Spinal cord (tissue), 10 donors: ENCODE data around the gene UCK2. TPM values are rescaled to one million over a fixed set of nuclear protein-coding genes. Genes with fewer than 3 reads are reported as not detected.

ENCODE experiments used
- DNase-seq, 6 donors: peaks; one replicate each; pipeline versions ENCODE4 v3.0.0 to v3.0.0-alpha.2; 2013 to 2015; ENCODE audit warnings: low spot score in 6 of 6, low read depth in 4 of 6
- H3K27ac ChIP-seq: one replicate; pipeline ENCODE4 v1.5.1; 2013; ENCODE audit warnings: low read depth, low read length, control low read depth
- H3K27me3 ChIP-seq: one replicate; pipeline ENCODE4 v1.6.1; 2013; ENCODE audit warnings: low read length; ENCODE audit not compliant: control insufficient read depth, insufficient read depth
- H3K36me3 ChIP-seq: one replicate; pipeline ENCODE4 v1.6.1; 2013; ENCODE audit warnings: low read length; ENCODE audit not compliant: control insufficient read depth, insufficient read depth
- H3K4me1 ChIP-seq: one replicate; pipeline ENCODE4 v1.6.1; 2013; ENCODE audit warnings: low read length; ENCODE audit not compliant: control insufficient read depth, insufficient read depth
- H3K4me3 ChIP-seq: one replicate; pipeline ENCODE4 v1.5.1; 2013; ENCODE audit warnings: low read depth, low read length, control low read depth
- H3K9me3 ChIP-seq: one replicate; pipeline ENCODE4 v1.6.1; 2013; ENCODE audit warnings: low read length; ENCODE audit not compliant: control insufficient read depth, insufficient read depth
- WGBS: methylation state at CpG from one replicate; pipeline ENCODE4 v1.1.5; 2013; ENCODE audit warnings: missing lambda C conversion rate; ENCODE audit not compliant: insufficient coverage; 5-methylcytosine and 5-hydroxymethylcytosine counted together
- polyA plus RNA-seq, 2 donors: library from polyadenylated mRNA; unstranded; fragments of 120-200 nt; gene quantifications; one replicate each; pipeline ENCODE4 v1.2.1, GENCODE V29; 2013; ENCODE audit not compliant: insufficient read length in 2 of 2
- total RNA-seq, 2 donors: library from RNA; depleted of rRNA in 1 of 2; stranded (reverse); fragments of 120-200 nt in 1 of 2; fragments of >200 nt in 1 of 2; gene quantifications; one replicate each; pipeline versions ENCODE4 v1.2.3 to v1.2.4, GENCODE V29; 2013 to 2014
- donor health status: healthy.

UCK2 gene
- total and polyA plus RNA-seq, 4 donors = 25.3 to 39.5 (median 27.3) TPM

GRCh38 chr1:165915480-165915879 is 88.1 kb downstream of the UCK2 start:
- H3K36me3 ChIP-seq = peaks cover 4% of the 10 kb centered on the region

GRCh38 chr1:165915932-165916348 is 88.5 kb downstream of the UCK2 start:
- DNase-seq = no peak
- Histone ChIP-seq H3K36me3 (no peaks in the 10 kb centered on the region), H3K27ac (no peak overlapping the region), H3K9me3 (no peaks in the 10 kb centered on the region), H3K4me1 (no peaks in the 10 kb centered on the region), H3K27me3 (no peaks in the 10 kb centered on the region), H3K4me3 (no peak overlapping the region)
- WGBS = 40% methylated on average over 1 of the region's 4 CpGs

More at GRCh38 chr1:165915480-165915879, 88.1 kb downstream of the UCK2 start:
- Histone ChIP-seq H3K27me3 (no peaks in the 10 kb centered on the region), H3K9me3 (no peaks in the 10 kb centered on the region), H3K4me1 (no peaks in the 10 kb centered on the region), H3K4me3 (no peak overlapping the region), H3K27ac (no peak overlapping the region)
- WGBS = 100% methylated on average over 1 of the region's 2 CpGs
- DNase-seq = no peak

GRCh38 chr1:165917166-165917565 is 89.8 kb downstream of the UCK2 start:
- Histone ChIP-seq H3K9me3 (no peaks in the 10 kb centered on the region), H3K27ac (no peak overlapping the region), H3K27me3 (no peaks in the 10 kb centered on the region), H3K4me1 (no peaks in the 10 kb centered on the region), H3K4me3 (no peak overlapping the region), H3K36me3 (no peaks in the 10 kb centered on the region)
- 92% methylated on average over 2 of the region's 4 CpGs for WGBS
- no peak for DNase-seq

- Histone ChIP-seq H3K27me3 (no peaks in the 10 kb centered on the region), H3K4me1 (no peaks in the 10 kb centered on the region), H3K27ac (no peak overlapping the region), H3K4me3 (no peak overlapping the region), H3K36me3 (no peaks in the 10 kb centered on the region), H3K9me3 (no peaks in the 10 kb centered on the region)
- 65% methylated on average over 10 of the region's 11 CpGs for WGBS
- no peak for DNase-seq
Observed at GRCh38 chr1:165924117-165924516, 96.7 kb downstream of the UCK2 start.

GRCh38 chr1:165925498-165926079 is 98.2 kb downstream of the UCK2 start:
- Histone ChIP-seq H3K27me3 (no peaks in the 10 kb centered on the region), H3K4me3 (no peak overlapping the region), H3K36me3 (no peaks in the 10 kb centered on the region), H3K9me3 (no peaks in the 10 kb centered on the region), H3K27ac (no peak overlapping the region), H3K4me1 (no peaks in the 10 kb centered on the region)
- 74% methylated on average over 7 of the region's 7 CpGs for WGBS
- DNase-seq = no peak

- Histone ChIP-seq H3K4me3 (no peak overlapping the region), H3K4me1 (no peaks in the 10 kb centered on the region), H3K9me3 (no peaks in the 10 kb centered on the region), H3K36me3 (no peaks in the 10 kb centered on the region), H3K27ac (no peak overlapping the region), H3K27me3 (no peaks in the 10 kb centered on the region)
- 33% methylated on average over 2 of the region's 2 CpGs for WGBS
- no peak for DNase-seq
Observed at GRCh38 chr1:165927169-165927568, 99.8 kb downstream of the UCK2 start.

- Histone ChIP-seq H3K4me3 (no peak overlapping the region), H3K36me3 (no peaks in the 10 kb centered on the region), H3K9me3 (no peaks in the 10 kb centered on the region), H3K27me3 (no peaks in the 10 kb centered on the region), H3K4me1 (no peaks in the 10 kb centered on the region), H3K27ac (no peak overlapping the region)
- DNase-seq = peak in 5 of 6 donors; percentile 42 to 94 (median 73)
- WGBS = no CpG with 5 or more reads among the region's 10 CpGs
Observed at GRCh38 chr1:165928075-165928731, 100.8 kb downstream of the UCK2 start.

GRCh38 chr1:165930961-165931360 is 103.5 kb downstream of the UCK2 start:
- DNase-seq = no peak
- peaks cover 5% of the 10 kb centered on the region for H3K4me1 ChIP-seq
- no CpG with 5 or more reads among the region's 1 CpG for WGBS
- no peaks in the 10 kb centered on the region for H3K36me3 ChIP-seq
- H3K9me3 ChIP-seq = no peaks in the 10 kb centered on the region
- no peak overlapping the region for H3K4me3 ChIP-seq
- no peaks in the 10 kb centered on the region for H3K27me3 ChIP-seq
- no peak overlapping the region for H3K27ac ChIP-seq

- Histone ChIP-seq H3K9me3 (no peaks in the 10 kb centered on the region), H3K27me3 (no peaks in the 10 kb centered on the region), H3K36me3 (no peaks in the 10 kb centered on the region), H3K4me3 (no peak overlapping the region), H3K27ac (no peak overlapping the region), H3K4me1 (peaks cover 5% of the 10 kb centered on the region)
- 70% methylated on average over 7 of the region's 9 CpGs for WGBS
- DNase-seq = peak in 1 of 6 donors; percentile 24
Observed at GRCh38 chr1:165933446-165934170, 106.2 kb downstream of the UCK2 start.
